Activated naive CD4-positive, alpha-beta T cell treated with anti-CD3 and anti-CD28 coated beads for 36 hours (primary cell): ENCODE data around the gene KRT82. TPM values are rescaled to one million over a fixed set of nuclear protein-coding genes. Genes with fewer than 3 reads are reported as not detected.

Experiments
- CTCF ChIA-PET: fragments of 350-600 bp; sonication (Branson Sonifier 250); formaldehyde crosslinking; loops from one replicate; lab custom pipeline; 2021; ENCODE audit warnings: antibody characterized with exemption; lab: Charles Lee
- DNase-seq: peaks from one replicate; pipeline ENCODE4 v3.0.0-alpha.2; 2020
- H3K27ac Mint-ChIP-seq: one replicate; pipeline ENCODE4 v1.8.0; 2021; ENCODE audit warnings: mild to moderate bottlenecking, mixed read lengths
- H3K27me3 Mint-ChIP-seq: one replicate; pipeline ENCODE4 v1.8.0; 2021; ENCODE audit warnings: low read depth, mixed read lengths
- H3K36me3 Mint-ChIP-seq: one replicate; pipeline ENCODE4 v1.8.0; 2021; ENCODE audit warnings: low read depth, mixed read lengths
- H3K4me1 Mint-ChIP-seq: one replicate; pipeline ENCODE4 v1.8.0; 2021; ENCODE audit warnings: low read depth, mixed read lengths
- H3K4me3 Mint-ChIP-seq: one replicate; pipeline ENCODE4 v1.8.0; 2021; ENCODE audit warnings: mild to moderate bottlenecking, moderate library complexity, mixed read lengths
- H3K9me3 Mint-ChIP-seq: one replicate; pipeline ENCODE4 v1.8.0; 2021; ENCODE audit warnings: mixed read lengths
- intact Hi-C: fragments of 100-400 bp; cut with micrococcal nuclease; formaldehyde crosslinking; loops from one replicate; pipeline ENCODE4 v1.15.1; 2023
- total RNA-seq, 2 experiments: library from RNA; stranded (reverse); gene quantifications; one replicate each; pipeline ENCODE4 v1.2.3, GENCODE V29; 2021

Gene KRT82
- total RNA-seq, 2 experiments from 2014 or later: not detected

DNA sequence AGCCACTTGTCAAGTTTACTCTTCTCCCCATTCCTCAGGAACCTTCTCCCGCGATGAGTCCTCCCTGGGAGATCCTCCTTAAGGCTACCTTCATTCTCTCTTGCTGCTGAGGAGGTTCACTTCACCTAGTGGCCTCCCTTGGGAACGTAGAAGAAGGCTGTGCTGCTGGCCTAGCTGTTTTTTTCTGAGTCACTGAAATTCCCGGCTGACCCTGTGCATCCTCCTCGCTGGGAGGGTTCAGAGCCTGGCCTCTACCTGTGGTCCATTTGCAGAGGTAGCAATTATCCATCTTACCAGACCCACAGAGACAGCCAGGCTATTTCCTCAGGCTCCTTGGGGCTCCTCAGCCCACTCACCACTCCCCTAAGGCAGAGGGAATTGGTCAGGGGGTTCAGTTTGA lies 4.6 kb downstream of the KRT82 start:
- no peaks in the 10 kb centered on the region for H3K36me3 Mint-ChIP-seq
- no peaks in the 10 kb centered on the region for H3K9me3 Mint-ChIP-seq
- no peaks in the 10 kb centered on the region for H3K4me1 Mint-ChIP-seq
- DNase-seq: no peak
- CTCF ChIA-PET: interaction anchor here (1.6 kb wide), 1 partner anchor 479 kb away, joined by 5 read pairs; no protein-coding TSS in a partner anchor
- no peak overlapping the region for H3K27ac Mint-ChIP-seq
- no peak overlapping the region for H3K4me3 Mint-ChIP-seq
- no peaks in the 10 kb centered on the region for H3K27me3 Mint-ChIP-seq
- intact Hi-C loops: no loop called here

DNA sequence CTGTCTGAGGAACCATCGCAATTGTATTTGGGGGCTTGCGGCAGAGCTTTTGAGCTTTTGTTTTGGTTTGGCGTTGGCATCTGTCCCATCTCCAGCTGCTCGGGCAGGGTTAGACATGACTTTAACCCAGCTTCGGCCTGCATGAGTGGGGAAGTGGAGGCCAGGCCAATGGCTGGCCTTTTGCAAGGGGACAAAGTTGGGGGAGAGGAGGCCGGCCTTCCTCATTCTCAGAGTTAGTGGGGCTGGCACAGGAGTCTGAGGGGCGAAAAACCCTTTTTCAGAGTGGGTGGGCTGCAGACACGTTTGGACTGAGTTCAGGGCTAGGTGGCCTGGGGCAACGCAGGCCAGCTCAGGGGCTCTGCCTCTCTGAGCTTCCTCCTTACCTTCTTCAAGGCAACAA lies 5.2 kb downstream of the KRT82 start:
- no peaks in the 10 kb centered on the region for H3K27me3 Mint-ChIP-seq
- H3K4me3 Mint-ChIP-seq: no peak overlapping the region
- H3K27ac Mint-ChIP-seq: no peak overlapping the region
- DNase-seq: no peak
- intact Hi-C loops: no loop called here
- no peaks in the 10 kb centered on the region for H3K36me3 Mint-ChIP-seq
- H3K4me1 Mint-ChIP-seq: no peaks in the 10 kb centered on the region
- H3K9me3 Mint-ChIP-seq: no peaks in the 10 kb centered on the region
- CTCF ChIA-PET: interaction anchor here (1.6 kb wide), 1 partner anchor 479 kb away, joined by 5 read pairs; no protein-coding TSS in a partner anchor

DNA sequence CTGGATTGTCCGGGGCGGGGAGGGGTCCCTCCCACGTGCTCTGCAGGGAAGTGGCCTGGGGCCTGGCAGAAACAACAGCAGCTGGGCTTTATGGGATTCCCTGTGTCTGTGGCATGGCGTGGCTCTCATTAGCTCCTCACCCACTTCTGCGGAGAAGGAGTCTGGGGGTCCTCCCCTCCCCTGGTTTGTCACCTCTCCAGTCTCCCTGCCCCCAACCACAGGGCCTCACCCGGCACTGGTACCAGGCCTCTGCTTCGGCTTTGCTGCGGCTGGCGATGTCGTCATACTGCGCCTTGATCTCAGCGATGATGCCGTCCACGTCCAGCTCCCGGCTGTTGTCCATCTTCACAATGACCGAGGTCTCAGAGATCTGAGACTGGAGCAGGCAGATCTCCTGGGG lies 6.4 kb downstream of the KRT82 start:
- Mint-ChIP-seq H3K27me3 (no peaks in the 10 kb centered on the region), H3K4me1 (no peaks in the 10 kb centered on the region), H3K9me3 (no peaks in the 10 kb centered on the region), H3K27ac (no peak overlapping the region), H3K4me3 (no peak overlapping the region), H3K36me3 (no peaks in the 10 kb centered on the region)
- CTCF ChIA-PET: interaction anchor here (1.2 to 2.0 kb wide), 2 partner anchors 18 to 27 kb away, joined by 3 to 5 read pairs; no protein-coding TSS in a partner anchor
- intact Hi-C loops: no loop called here
- no peak for DNase-seq

DNA sequence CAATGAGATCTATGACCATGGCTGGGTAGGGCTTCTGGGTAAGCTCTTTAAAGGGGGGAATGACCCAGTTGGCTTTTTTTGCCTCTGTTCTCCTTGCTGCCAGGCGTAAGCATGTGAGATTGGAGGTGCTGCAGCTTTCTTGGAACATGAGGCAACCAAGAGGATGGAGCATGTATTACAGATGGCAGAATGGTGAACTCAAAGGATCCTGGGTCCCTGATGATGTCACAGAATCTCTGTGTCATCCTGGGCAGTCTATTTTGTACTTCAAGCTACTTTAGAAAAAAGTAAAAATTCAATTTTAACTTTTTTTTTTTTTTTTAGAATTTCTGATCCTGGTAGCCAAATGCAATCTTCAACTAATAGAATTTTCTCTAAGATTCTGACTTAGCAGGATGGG lies 8.0 kb downstream of the KRT82 start:
- H3K36me3 Mint-ChIP-seq: no peaks in the 10 kb centered on the region
- CTCF ChIA-PET: interaction anchor here (0.6 to 2.0 kb wide), 2 partner anchors 25 to 71 kb away, joined by 4 to 5 read pairs; no protein-coding TSS in a partner anchor
- no peaks in the 10 kb centered on the region for H3K27me3 Mint-ChIP-seq
- DNase-seq: no peak
- no peaks in the 10 kb centered on the region for H3K9me3 Mint-ChIP-seq
- H3K4me3 Mint-ChIP-seq: no peak overlapping the region
- no peaks in the 10 kb centered on the region for H3K4me1 Mint-ChIP-seq
- intact Hi-C loops: no loop called here
- no peak overlapping the region for H3K27ac Mint-ChIP-seq

DNA sequence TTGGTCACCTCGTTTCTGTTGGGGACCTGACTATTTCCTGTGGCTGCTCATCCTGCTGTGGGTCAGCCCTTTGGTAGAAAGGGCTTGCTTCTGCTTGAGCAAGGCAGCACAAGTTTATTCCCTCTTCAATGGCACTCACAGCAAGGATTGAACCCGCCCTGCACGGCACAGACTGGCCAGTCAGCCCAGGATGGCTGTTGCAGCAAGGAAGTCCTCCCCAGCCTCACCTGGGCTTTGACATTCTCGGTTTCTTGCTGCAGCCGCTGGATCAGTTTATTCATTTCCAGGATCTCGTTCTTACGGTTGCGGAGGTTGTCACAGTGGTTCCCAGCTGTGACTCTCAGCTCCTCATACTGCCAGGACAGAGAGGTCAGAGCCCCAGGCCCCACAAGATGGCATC lies 9.5 kb downstream of the KRT82 start:
- Mint-ChIP-seq H3K4me3 (no peak overlapping the region), H3K27me3 (no peaks in the 10 kb centered on the region), H3K4me1 (no peaks in the 10 kb centered on the region), H3K9me3 (no peaks in the 10 kb centered on the region), H3K27ac (no peak overlapping the region), H3K36me3 (no peaks in the 10 kb centered on the region)
- intact Hi-C loops: no loop called here
- no peak for DNase-seq
- CTCF ChIA-PET: interaction anchor here (1.4 kb wide), 1 partner anchor 483 kb away, joined by 3 read pairs; no protein-coding TSS in a partner anchor

DNA sequence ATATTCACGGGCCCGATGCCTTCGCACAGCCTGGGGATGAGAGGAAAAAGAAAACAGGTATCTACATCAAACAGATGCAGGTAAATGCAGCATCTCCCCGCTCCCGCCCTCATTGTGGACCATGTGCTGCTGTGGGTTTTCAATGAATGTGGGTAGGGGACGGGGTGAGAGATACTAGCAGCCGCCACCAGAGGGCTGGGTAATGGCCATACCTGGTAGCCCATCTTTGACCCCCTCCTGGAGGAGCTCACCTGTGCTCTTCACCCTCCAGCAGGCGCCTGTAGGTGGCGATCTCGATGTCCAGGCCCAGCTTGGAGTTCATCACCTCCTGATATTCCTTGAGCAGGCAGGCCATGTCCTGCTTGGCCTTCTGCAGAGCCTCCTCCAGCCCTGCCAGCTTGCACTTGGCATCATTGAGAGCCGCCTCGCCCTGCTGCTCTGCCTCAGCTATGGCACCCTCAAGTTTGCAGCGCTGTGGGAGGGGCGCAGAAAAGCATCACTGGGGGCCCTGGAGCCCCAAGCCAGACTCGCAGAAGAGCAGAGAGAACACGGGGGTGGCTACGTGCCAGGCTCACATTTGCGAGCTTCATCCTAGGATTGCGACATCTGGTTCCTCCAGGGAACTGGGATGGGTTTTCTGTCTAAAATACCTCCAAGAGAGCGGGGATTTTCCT lies 10.2 kb downstream of the KRT82 start:
- intact Hi-C loops: no loop called here
- Mint-ChIP-seq H3K4me1 (no peaks in the 10 kb centered on the region), H3K27ac (no peak overlapping the region), H3K9me3 (no peaks in the 10 kb centered on the region), H3K4me3 (no peak overlapping the region), H3K36me3 (no peaks in the 10 kb centered on the region), H3K27me3 (no peaks in the 10 kb centered on the region)
- CTCF ChIA-PET: interaction anchor here (0.7 to 1.5 kb wide), 5 partner anchors 10 to 585 kb away, joined by 3 to 4 read pairs (median 3); partner anchors contain the start of gene KRT84
- DNase-seq: peak; percentile 11

DNA sequence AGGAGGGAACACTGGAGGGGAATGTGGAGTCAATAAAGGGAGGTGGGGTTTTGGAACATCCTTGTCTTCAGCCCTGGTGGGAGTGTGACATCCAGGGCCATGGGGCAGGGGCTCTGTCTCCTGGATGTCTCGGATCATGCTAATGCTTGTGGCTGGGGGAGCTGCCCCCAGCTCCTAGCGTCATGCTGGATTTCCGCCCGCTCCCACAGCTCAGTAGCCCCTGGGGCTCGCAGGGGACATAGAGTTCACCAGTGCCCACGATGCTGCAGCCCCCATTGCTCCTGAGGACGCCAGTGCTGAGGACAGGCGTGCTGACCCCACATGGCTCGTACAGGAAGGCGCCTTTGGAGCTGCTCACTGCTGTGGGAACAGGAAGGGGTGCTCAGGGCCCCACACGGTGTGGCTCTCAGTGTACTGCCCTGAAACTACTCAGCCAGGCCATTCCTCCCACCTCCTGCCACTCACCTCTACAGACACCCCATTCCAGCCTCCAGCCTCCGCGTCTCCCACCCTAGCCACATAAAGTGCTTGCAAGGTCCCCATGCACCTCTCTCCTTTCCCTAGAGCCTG lies 11.2 kb downstream of the KRT82 start:
- H3K27ac Mint-ChIP-seq: no peak overlapping the region
- no peaks in the 10 kb centered on the region for H3K36me3 Mint-ChIP-seq
- H3K4me1 Mint-ChIP-seq: no peaks in the 10 kb centered on the region
- no peak overlapping the region for H3K4me3 Mint-ChIP-seq
- no peak for DNase-seq
- intact Hi-C loops: loop anchor here (5.0 kb wide), 1 partner anchor 477 kb away; no protein-coding TSS in a partner anchor
- CTCF ChIA-PET: interaction anchor here (0.7 to 1.7 kb wide), 5 partner anchors 9 to 586 kb away, joined by 3 to 4 read pairs (median 4); partner anchors contain the start of gene KRT84
- no peaks in the 10 kb centered on the region for H3K9me3 Mint-ChIP-seq
- no peaks in the 10 kb centered on the region for H3K27me3 Mint-ChIP-seq

DNA sequence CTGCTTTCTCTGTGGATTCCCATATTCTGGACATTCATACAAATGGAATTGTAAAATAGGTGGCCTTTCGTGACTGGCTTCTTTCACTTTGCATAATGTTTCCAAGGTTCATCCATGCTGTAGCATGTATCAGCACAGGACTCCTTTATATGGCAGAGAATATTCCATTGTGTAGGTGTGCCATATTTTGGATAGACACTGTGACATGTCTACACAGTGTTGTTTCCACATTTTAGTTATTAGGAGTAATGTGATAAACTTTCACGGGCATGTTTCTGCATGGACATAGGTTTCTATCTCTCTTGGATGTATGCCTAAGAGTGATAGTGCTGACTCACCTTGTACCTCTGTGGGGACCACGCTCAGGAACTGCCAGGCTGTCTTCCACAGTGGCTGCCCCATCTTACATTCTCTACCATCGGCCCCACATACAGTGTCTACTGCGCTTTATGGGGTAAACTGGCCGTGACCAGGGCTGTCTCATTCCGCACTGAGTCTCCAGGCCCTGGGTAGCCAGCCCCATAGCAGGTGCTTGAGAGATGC lies 13.6 kb downstream of the KRT82 start:
- Mint-ChIP-seq H3K4me3 (no peak overlapping the region), H3K36me3 (no peaks in the 10 kb centered on the region), H3K4me1 (no peaks in the 10 kb centered on the region), H3K27me3 (no peaks in the 10 kb centered on the region), H3K27ac (no peak overlapping the region), H3K9me3 (no peaks in the 10 kb centered on the region)
- intact Hi-C loops: loop anchor here (5.0 kb wide), 1 partner anchor 480 kb away; no protein-coding TSS in a partner anchor
- CTCF ChIA-PET: interaction anchor here (0.6 to 1.9 kb wide), 5 partner anchors 10 to 637 kb away, joined by 3 to 4 read pairs (median 3); no protein-coding TSS in a partner anchor
- no peak for DNase-seq

DNA sequence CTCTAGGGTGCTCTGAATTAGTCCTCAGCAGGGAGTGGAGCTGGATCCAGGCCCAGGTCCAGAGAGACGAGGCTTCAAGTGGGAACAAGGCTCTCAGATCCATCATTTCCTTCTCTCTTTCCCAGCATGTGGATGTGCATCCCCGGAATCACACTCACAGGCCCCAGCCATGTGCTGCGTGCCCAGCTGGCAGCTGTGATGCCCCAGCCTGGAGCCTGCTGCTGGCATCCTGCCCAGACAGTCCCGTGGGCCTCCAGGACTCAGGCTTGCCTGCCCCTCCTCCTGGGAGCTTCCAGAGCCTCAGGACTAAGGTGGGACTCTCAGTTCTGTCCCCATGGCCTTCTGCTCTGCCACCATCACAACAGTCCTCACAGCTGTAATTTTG lies 14.5 kb downstream of the KRT82 start:
- H3K36me3 Mint-ChIP-seq: no peaks in the 10 kb centered on the region
- intact Hi-C loops: loop anchor here (5.0 kb wide), 1 partner anchor 481 kb away; no protein-coding TSS in a partner anchor
- no peaks in the 10 kb centered on the region for H3K9me3 Mint-ChIP-seq
- no peaks in the 10 kb centered on the region for H3K4me1 Mint-ChIP-seq
- no peak for DNase-seq
- no peak overlapping the region for H3K27ac Mint-ChIP-seq
- no peaks in the 10 kb centered on the region for H3K27me3 Mint-ChIP-seq
- H3K4me3 Mint-ChIP-seq: no peak overlapping the region
- CTCF ChIA-PET: interaction anchor here (1.0 to 1.9 kb wide), 4 partner anchors 9 to 488 kb away, joined by 3 to 4 read pairs (median 4); no protein-coding TSS in a partner anchor

DNA sequence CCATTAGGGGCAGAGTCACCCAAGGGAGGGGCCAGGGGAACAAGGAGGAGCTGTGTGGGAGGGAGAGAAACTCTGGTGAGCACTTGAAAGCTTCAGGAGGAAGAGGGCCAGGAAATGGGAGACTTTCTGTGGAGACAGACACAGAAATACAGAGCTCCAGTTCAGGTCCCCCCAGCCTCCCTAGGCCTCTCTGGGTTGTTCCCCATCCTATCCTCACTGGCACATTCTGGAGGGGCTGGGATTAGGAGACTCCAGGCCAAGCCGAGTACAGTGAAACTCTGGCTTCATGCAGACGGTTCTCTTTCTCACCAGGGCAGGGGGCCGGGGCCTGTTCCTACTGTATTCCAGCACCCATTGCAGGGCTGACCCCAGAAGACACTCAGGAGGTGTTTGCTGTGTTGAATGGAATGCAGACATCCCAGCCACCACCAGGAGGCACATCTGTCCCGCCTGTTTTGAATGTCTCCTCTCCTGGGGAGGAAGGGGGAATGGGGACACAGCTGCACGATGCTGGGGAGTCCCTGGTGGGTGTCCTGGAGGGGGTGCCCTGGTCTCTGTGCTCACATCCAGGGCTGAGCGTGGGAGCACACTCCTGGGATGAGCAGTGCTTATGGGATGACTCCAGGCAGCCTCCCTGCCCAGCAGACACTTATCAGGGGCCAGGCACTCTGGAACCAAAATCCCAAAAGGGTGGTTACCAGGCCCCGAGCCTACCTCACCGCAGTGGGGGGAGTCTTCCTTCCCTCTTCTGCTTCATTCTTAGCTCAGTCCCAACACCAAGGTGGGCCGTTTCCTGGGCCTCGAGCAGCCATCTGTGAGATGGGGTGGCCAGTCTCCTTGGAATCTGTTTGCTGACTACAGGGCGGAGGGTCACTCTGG lies 15.2 kb downstream of the KRT82 start:
- DNase-seq: peak; percentile 21
- intact Hi-C loops: loop anchor here (5.0 kb wide), 1 partner anchor 481 kb away; no protein-coding TSS in a partner anchor
- CTCF ChIA-PET: interaction anchor here (1.2 to 1.9 kb wide), 2 partner anchors 8 to 195 kb away, joined by 3 to 4 read pairs; no protein-coding TSS in a partner anchor
- H3K27ac Mint-ChIP-seq: no peak overlapping the region
- no peaks in the 10 kb centered on the region for H3K36me3 Mint-ChIP-seq
- no peaks in the 10 kb centered on the region for H3K27me3 Mint-ChIP-seq
- no peak overlapping the region for H3K4me3 Mint-ChIP-seq
- no peaks in the 10 kb centered on the region for H3K4me1 Mint-ChIP-seq
- no peaks in the 10 kb centered on the region for H3K9me3 Mint-ChIP-seq

DNA sequence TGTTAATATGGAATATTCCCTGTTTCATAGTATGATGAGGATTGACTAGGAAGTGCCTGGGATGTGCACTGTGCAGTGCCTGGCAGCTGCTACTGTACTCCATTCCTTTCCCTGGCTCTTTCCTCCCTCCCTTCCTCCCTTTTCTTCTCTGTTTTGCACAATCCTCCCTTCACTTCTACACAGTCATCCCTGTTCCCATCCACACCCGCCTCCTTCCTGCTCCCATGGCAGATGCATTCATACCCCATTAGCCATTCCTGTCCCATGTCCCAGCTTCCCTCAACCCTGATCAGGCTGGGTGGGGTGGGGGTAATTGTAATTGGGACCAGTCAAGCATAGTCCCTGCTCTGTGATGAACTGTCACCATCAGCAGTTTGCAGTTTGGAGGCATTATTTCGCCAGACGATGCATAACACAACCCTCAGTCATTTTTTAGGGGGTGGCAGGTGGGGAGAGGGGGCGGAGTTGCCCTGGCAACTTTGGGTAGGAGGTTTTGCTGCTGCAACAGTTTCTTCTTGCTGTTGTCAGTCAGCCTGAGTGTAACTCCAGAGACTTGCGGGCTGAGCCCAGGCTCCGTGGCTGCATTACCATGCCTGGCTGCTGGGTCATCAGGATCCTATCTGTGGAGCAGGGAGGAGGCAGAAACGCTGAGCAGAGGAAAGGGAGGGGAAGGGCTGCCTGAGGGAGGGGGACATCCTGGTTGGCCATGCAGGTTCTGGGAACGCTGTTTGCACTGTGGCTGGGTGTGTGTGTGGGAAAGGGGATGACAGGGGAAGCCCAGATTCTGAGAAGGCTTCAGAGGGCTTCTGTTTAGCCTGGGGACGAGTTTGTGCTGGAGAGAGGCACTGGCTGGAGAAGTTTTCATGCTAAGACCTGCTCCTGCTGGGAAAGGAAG lies 16.6 kb downstream of the KRT82 start:
- no peaks in the 10 kb centered on the region for H3K36me3 Mint-ChIP-seq
- H3K27me3 Mint-ChIP-seq: no peaks in the 10 kb centered on the region
- no peak for DNase-seq
- no peaks in the 10 kb centered on the region for H3K9me3 Mint-ChIP-seq
- H3K4me1 Mint-ChIP-seq: no peaks in the 10 kb centered on the region
- CTCF ChIA-PET: no interaction called here
- no peak overlapping the region for H3K27ac Mint-ChIP-seq
- no peak overlapping the region for H3K4me3 Mint-ChIP-seq
- intact Hi-C loops: loop anchor here (5.0 kb wide), 1 partner anchor 483 kb away; no protein-coding TSS in a partner anchor
